Fibroblast of lung (primary cell): ENCODE measurements around the gene PTTG2. TPM values are rescaled to one million over a fixed set of nuclear protein-coding genes. Genes with fewer than 3 reads are reported as not detected.

Source experiments
- DNase-seq, 2 donors: peaks; one replicate each; pipeline versions ENCODE4 v3.0.0 to v3.0.0-alpha.2; 2010; ENCODE audit warnings: low read depth in 2 of 2
- H2AFZ ChIP-seq: 2 replicates; pipeline ENCODE4 v1.5.1; 2012; ENCODE audit warnings: low read length, control low read depth, inconsistent platforms
- H3K27ac ChIP-seq: 2 replicates; pipeline ENCODE4 v1.5.1; 2011; ENCODE audit warnings: low read length, control low read depth; ENCODE audit not compliant: insufficient read depth
- H3K27me3 ChIP-seq: 2 replicates; pipeline ENCODE4 v1.5.1; 2011; ENCODE audit warnings: mild to moderate bottlenecking, low read length; ENCODE audit not compliant: control insufficient read depth, insufficient read depth
- H3K36me3 ChIP-seq: 2 replicates; pipeline ENCODE4 v1.5.1; 2011; ENCODE audit warnings: low read length; ENCODE audit not compliant: control insufficient read depth, insufficient read depth
- H3K4me1 ChIP-seq: 2 replicates; pipeline ENCODE4 v1.5.1; 2011; ENCODE audit warnings: low read length; ENCODE audit not compliant: control insufficient read depth, insufficient read depth; ENCODE audit errors: extremely low read depth
- H3K4me2 ChIP-seq: 2 replicates; pipeline ENCODE4 v1.5.1; 2011; ENCODE audit warnings: low read length, control low read depth; ENCODE audit not compliant: insufficient read depth; ENCODE audit errors: extremely low read depth
- H3K4me3 ChIP-seq, 4 experiments: fragments of 200-600 bp in 1 of 4; sonication (generic) in 1 of 4; replicated peaks in 1 of 4; 2 replicates each; pipeline ENCODE4 v1.5.1; 2011 to 2016; ENCODE audit warnings: low read length in 4 of 4, low read depth in 3 of 4, mild to moderate bottlenecking in 3 of 4, control low read depth in 2 of 4, inconsistent platforms in 1 of 4, mixed read lengths in 1 of 4; ENCODE audit not compliant: insufficient read depth in 1 of 4; ENCODE audit errors: control extremely low read depth in 1 of 4
- H3K79me2 ChIP-seq: 2 replicates; pipeline ENCODE4 v1.5.1; 2012; ENCODE audit warnings: mild to moderate bottlenecking, low read length, inconsistent platforms; ENCODE audit not compliant: control insufficient read depth, insufficient read depth
- H3K9ac ChIP-seq: 2 replicates; pipeline ENCODE4 v1.5.1; 2011; ENCODE audit warnings: mild to moderate bottlenecking, low read length, control low read depth; ENCODE audit not compliant: insufficient read depth
- H3K9me3 ChIP-seq: 2 replicates; pipeline ENCODE4 v1.5.1; 2012; ENCODE audit warnings: low read depth, low read length; ENCODE audit not compliant: control insufficient read depth, insufficient read depth
- H4K20me1 ChIP-seq: 2 replicates; pipeline ENCODE4 v1.5.1; 2011; ENCODE audit warnings: low read length; ENCODE audit not compliant: control insufficient read depth, insufficient read depth; ENCODE audit errors: extremely low read depth
- EZH2 ChIP-seq: IDR thresholded peaks from 2 replicates; pipeline ENCODE4 v1.5.1; 2012; ENCODE audit warnings: low read length, control low read depth, mild to moderate bottlenecking; ENCODE audit errors: missing control alignments
- polyA plus RNA-seq, 2 donors: library from polyadenylated mRNA; depleted of rRNA in 1 of 2; stranded (reverse) in 1 of 2; unstranded in 1 of 2; fragments of >200 nt; gene quantifications; 2 replicates each; pipeline ENCODE4 v1.2.1, GENCODE V29; 2011 to 2012; ENCODE audit warnings: missing spikeins in 1 of 2
- total RNA-seq: library from RNA; depleted of rRNA; stranded (reverse); fragments of >200 nt; gene quantifications from 2 replicates; pipeline ENCODE4 v1.2.1, GENCODE V29; 2014
- TF ChIP-seq, protein P1 (sequence below), 2 donors: IDR thresholded peaks in 1 of 2; conservative IDR thresholded peaks in 1 of 2; 1 replicate in 1 of 2; 2 replicates in 1 of 2; pipeline ENCODE4 v1.5.1; 2011 to 2012; ENCODE audit warnings: low read length in 2 of 2, control low read depth in 1 of 2, inconsistent platforms in 1 of 2, low read depth in 1 of 2, mild to moderate bottlenecking in 1 of 2

The PTTG2 gene
- total and polyA plus RNA-seq, 2 donors (not counting 1 experiment from before 2014, with no cell fraction given), result not detected

DNA sequence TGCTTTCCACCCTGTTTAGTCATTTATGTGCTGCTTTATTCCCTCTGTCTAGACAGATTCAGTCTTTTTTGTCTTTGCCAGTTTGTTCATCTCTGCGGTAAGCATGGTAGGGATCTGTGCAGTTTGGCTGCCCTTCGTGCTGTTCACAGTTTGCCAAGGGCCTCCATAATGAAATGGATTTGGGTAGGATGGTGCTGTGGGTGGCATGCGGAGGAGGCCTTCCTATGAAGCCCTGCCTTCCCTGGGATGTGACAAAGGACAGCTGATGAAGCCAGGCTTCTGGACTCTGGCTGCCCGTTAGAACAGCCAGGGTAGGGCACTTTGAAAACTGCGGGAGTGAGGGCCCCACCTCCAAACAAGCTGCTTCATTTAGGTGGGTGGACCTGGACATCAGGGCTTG, 47.4 kb downstream of the PTTG2 start:
- H4K20me1 ChIP-seq, result no peaks in the 10 kb centered on the region
- peaks cover 3% of the 10 kb centered on the region for H3K79me2 ChIP-seq
- TF ChIP-seq EZH2, result no peak
- TF ChIP-seq, protein P1, sequence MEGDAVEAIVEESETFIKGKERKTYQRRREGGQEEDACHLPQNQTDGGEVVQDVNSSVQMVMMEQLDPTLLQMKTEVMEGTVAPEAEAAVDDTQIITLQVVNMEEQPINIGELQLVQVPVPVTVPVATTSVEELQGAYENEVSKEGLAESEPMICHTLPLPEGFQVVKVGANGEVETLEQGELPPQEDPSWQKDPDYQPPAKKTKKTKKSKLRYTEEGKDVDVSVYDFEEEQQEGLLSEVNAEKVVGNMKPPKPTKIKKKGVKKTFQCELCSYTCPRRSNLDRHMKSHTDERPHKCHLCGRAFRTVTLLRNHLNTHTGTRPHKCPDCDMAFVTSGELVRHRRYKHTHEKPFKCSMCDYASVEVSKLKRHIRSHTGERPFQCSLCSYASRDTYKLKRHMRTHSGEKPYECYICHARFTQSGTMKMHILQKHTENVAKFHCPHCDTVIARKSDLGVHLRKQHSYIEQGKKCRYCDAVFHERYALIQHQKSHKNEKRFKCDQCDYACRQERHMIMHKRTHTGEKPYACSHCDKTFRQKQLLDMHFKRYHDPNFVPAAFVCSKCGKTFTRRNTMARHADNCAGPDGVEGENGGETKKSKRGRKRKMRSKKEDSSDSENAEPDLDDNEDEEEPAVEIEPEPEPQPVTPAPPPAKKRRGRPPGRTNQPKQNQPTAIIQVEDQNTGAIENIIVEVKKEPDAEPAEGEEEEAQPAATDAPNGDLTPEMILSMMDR (conservative IDR thresholded peaks at IDR 0.05 in 1 of 2, IDR thresholded peaks at IDR 0.05 in 1 of 2; ENCODE audit: low read depth in 1 of 2, low read length in 2 of 2), result no peak

DNA sequence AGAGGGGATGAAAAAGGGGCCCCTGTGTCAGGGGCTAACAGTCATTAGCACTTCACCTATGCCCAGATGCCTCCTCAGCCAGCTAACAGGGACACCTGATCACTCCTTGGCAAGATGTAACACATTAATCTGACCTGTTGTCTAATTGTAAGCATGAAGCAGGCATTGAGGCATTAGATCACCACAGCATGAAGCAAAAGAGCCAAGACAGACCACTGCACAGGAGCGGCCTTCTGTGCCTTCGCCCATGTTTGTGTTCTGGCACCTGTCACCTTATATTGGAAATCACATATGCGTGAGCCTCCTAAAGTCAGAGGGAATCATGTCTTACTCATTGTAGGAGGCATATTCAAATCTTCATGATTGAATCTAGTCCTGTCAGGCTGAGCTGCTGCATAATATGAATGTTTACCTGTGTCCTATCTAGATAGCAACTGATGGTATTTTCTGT, 48.4 kb downstream of the PTTG2 start:
- no peak overlapping the region for H3K27ac ChIP-seq
- H3K9ac ChIP-seq, result no peak overlapping the region
- TF ChIP-seq, protein P1 (conservative IDR thresholded peaks at IDR 0.05 in 1 of 2, IDR thresholded peaks at IDR 0.05 in 1 of 2; ENCODE audit: low read depth in 1 of 2, low read length in 2 of 2), result no peak
- no peak for TF ChIP-seq EZH2
- no peaks in the 10 kb centered on the region for H3K27me3 ChIP-seq
- no peak for DNase-seq
- H3K79me2 ChIP-seq, result peaks cover 3% of the 10 kb centered on the region
- H3K36me3 ChIP-seq, result no peaks in the 10 kb centered on the region
- peaks cover 2% of the 10 kb centered on the region for H3K4me1 ChIP-seq
- no peak overlapping the region for H3K4me3 ChIP-seq
- H4K20me1 ChIP-seq, result no peaks in the 10 kb centered on the region
- no peaks in the 10 kb centered on the region for H3K9me3 ChIP-seq
- H2AFZ ChIP-seq, result no peak overlapping the region
- no peak overlapping the region for H3K4me2 ChIP-seq

More for the DNA sequence above, 47.4 kb downstream of the PTTG2 start:
- no peaks in the 10 kb centered on the region for H3K27me3 ChIP-seq
- no peak overlapping the region for H2AFZ ChIP-seq
- H3K36me3 ChIP-seq, result no peaks in the 10 kb centered on the region
- DNase-seq, result no peak
- no peaks in the 10 kb centered on the region for H3K9me3 ChIP-seq
- no peak overlapping the region for H3K4me3 ChIP-seq
- no peak overlapping the region for H3K9ac ChIP-seq
- H3K27ac ChIP-seq, result no peak overlapping the region
- H3K4me2 ChIP-seq, result no peak overlapping the region
- peaks cover 2% of the 10 kb centered on the region for H3K4me1 ChIP-seq

DNA sequence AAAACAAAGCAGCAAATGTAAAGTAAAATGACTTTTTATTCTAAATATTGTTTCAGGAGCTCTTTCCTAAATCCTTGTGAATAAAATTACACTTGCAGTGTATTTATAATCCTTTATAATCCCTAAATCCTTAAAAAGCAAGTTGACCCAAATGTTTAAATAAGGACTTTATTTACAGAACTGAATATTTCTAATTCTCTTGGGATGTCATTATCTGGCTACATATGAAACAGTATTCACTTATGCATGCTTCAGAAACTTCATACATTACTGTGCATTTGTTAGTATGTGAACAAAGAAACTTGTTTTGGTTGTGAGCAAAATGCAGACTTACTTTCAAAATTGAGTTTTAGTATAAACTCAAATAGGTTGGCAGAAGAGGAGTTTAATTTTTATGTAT, 49.2 kb downstream of the PTTG2 start:
- Histone ChIP-seq H3K4me1 (peaks cover 2% of the 10 kb centered on the region), H2AFZ (no peak overlapping the region), H3K9ac (no peak overlapping the region), H3K4me2 (peak overlapping the region; percentile 36), H3K9me3 (no peaks in the 10 kb centered on the region), H4K20me1 (no peaks in the 10 kb centered on the region), H3K79me2 (peaks cover 3% of the 10 kb centered on the region), H3K4me3 (no peak overlapping the region), H3K27ac (no peak overlapping the region), H3K27me3 (no peaks in the 10 kb centered on the region), H3K36me3 (no peaks in the 10 kb centered on the region)
- DNase-seq, result no peak
- TF ChIP-seq EZH2, result no peak
- TF ChIP-seq, protein P1 (conservative IDR thresholded peaks at IDR 0.05 in 1 of 2, IDR thresholded peaks at IDR 0.05 in 1 of 2; ENCODE audit: low read depth in 1 of 2, low read length in 2 of 2), result no peak
